Measurements from ENCODE around the gene MGA.

Gene MGA

GRCh38 chr15:41822471-41822870 is 162.3 kb downstream of the MGA start:
- in situ Hi-C loops (cut with HindIII; ENCODE audit: low sequenced_read_pairs), result no loop called here
